ENCODE results near the gene IL22RA1.

IL22RA1 gene

DNA sequence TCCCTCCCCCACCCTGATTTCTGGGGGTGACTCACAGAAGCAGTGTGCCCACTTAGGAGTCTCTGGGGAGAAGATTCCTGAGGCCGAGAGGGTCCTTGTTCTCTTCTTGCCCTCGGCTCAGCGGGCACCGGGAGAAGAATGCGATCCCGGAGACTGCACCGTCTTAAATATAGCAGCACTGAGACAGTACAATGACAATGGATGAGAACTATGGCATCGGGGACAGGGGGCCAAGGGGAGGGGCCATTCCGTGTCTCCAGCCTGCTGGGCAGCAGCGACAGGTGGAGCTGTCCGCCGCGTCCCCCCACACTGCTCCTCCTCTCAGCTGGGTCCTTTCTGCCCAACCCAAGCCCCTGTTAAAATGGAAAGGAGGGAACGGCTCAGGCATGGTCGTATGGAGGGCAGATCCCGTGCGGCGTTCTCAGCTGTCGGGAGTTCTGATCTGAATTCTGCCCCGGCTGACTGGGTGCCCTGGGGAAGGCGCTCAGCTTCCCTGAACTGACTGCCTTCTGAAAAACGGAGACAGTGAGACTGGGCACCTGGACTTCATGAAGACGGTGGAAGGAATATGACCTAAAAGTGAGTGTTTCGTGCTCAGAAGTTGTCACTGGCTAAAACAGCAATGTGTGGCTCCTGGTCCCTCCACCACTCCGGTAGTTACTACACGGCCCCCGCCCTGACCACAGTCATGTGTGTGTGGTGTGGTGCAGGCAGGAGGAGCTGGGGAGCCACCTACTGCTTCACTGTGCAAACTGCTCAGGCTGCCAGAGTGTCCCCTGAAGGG is 30.8 kb downstream of the IL22RA1 start, which contains the start of gene MYOM3:
MYOM3 (minus strand) TSS at position 140 of the 784 bp plus-strand sequence. CDS start 3,499 bp downstream, outside the sequence.
- peak; percentile 48 for DNase-seq

DNA sequence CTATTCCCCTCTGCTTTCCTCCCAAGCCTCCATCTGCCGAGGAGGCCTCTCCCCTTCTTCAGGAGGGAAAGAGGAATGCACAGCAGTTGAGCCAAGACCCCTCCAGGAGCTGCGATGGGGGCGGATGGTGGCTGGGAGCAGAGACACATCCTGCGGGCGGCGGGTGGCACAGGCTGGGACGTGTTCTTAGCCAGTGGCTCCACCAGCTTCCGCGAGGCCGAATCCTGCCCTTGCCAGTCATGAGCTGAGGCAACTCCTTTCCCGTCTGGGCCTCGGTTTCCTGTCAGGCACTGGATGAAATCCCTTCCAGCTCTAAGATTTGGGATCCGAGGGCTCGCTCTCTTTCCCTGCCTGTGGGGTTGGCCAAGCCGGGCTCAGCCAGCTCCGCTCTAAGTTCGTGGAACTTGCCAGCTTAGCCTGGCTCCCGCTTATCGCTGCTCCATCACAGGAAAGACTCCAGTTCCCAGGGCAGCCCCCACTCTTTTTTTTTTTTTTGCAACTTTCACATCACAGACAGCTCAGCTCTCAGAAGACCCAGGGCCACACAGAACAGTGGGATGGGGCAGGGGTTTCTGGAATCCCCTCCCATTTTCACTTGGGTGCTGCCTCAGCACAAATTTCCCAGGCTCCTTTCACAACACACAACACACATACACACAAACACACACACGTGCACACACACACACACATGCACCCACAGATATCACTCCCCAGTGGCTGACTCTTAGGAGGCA is 31.5 kb downstream of the IL22RA1 start:
- no peak for DNase-seq

DNA sequence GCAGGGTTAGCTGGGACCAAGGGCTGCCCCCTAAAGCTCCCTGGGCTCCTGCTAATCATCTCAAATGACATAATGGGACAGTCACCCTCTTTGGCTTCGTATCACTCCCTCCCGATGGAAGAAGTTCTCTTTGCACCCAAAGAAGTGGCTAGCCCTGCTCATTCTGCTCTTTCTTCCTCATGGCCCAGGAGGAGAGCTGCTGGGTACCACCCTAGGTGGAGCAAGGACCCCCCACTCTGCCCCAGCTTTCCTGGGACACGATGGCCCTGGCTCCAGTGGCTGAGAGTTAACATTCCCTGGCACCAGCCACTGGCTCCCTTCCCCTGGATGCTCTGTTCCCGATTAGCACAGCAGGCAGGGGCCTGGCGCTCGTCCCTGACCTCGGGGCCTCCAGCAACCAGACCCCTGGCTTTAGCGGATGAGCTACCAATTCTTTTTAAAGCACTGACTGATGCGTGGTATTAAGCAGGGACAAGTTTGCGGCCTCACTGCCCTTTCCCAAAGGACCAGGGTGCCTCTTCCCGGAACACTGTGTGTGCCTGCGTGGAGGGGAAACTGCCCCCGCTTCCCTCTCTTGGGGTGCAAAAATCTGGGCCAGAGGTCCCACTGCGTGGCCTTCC is 32.2 kb downstream of the IL22RA1 start:
- DNase-seq, result no peak

DNA sequence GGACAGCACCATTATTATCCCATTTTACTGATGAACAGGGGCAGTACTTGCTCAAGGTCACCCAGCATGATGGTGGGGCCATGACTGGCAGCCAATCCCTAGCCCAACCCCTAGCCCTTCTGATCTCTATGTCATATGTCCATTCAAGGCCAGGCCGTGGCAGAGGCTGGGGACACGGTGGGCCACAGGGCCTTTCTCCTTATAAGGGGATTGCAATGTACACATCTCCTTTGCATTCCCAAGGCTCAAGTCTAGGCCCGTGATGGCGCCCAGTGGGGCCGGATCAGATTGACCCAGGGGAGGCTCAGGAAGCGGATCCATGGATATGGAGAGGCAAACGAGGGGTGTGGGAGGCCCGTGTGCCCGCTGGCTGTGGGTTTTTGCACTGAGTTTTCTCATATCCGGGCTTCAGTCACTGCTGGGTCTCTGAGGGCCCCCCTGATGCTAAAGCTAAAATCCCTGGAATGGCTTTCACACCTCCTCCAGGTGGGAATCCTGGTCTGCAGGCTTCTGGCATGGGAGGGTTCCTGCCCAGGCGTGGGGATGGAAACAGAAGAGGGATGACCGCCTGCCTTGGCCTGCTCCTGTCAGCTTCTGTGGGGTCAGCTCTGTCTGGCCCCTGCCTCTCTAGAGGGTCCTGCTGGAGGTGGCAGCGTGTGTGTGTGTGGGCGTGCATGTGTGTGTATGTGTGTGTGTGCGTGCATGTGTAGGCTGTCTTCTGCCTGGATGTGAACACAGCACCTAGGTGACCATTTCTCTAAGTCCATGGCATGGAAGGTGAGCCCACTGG is 33.1 kb downstream of the IL22RA1 start:
- DNase-seq, result no peak

DNA sequence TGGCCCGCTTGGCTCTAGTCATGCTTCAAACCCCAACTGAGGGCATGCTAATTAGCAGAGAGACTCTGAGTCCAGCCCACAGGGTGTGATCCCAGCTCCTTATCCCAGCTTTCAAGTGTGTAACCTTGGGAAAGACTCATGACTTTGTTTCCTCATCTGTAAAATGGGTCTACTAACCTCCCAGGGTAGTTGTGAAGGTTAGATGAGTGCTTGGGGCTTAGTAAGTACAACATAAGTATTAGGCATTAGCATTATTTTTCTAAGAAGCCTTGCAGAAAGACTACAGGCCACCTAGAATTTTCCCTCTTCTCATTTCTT is 33.8 kb downstream of the IL22RA1 start:
- no peak for DNase-seq

DNA sequence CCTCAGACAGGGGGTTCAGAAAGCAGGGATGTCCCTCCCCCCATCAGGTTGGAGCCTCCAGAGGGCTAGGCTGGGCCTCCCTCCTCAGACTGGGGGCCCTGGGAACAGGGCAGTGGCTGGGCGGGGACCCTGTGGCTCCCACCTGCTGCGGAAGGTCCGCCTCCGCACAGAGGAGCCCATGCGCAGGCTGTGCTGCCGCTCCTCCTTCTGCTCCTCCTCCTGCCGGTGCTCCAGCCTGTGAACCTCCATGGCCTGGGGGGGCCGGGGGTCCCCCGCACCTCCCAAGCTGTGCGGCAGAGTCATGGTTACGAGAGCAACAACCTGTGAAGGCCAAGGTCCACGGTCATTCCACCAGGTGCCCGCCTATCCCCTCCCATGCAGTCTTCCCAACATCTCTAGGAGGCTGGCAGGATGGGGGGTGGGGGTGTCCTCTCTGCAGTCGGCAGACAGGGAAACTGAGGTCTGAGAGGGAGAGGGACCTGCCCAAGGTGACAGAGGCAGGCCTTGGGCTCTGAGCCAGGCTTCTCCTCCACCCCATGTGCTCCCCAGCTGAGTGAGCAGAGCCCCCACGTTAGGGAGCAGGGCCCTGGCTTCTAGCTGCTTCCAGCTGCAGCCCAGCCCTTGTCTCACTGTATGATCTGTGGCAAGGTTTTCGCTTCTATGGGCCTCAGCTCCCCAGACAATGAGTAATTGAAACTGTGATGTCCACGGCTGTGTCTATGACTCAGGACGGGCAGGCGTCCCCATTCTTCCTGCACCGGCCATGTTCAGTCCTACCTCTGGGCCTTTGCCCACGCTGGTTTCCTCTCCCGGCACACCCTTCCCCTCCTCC is 34.4 kb downstream of the IL22RA1 start:
- DNase-seq, result peak; percentile 7

DNA sequence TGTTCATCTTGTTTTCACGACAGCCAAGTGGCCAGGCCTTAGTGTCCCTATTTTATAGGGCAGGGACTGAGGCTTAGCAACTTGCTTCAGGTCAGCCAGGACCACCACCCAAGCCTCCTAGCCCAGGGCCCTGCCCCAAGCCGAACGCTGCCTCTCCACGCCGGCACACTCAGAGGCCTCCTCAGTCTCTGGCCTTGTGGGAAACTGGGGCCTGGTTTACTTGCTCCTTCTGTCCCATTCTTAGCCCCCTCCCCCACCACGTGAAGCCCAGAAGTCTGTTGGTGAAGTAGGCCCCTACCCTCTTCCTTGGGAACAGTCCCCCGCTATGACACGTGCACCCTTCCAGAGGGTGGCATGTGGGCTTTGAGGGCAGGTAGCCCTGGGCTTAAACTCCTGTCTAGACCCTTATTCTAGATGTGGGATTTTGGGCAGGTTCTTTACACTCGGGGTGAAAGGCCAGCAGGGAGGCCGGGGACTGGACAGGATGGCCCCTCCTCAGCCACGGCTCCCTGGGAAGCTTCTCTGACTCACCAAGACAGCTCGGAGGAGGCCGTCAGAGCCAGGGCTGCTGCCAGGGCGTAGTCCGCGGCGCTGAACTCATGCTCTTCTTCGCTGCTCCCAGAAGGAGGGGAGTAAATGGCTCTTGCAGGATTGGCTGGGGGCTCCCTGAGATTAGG is 35.3 kb downstream of the IL22RA1 start:
- DNase-seq, result no peak

DNA sequence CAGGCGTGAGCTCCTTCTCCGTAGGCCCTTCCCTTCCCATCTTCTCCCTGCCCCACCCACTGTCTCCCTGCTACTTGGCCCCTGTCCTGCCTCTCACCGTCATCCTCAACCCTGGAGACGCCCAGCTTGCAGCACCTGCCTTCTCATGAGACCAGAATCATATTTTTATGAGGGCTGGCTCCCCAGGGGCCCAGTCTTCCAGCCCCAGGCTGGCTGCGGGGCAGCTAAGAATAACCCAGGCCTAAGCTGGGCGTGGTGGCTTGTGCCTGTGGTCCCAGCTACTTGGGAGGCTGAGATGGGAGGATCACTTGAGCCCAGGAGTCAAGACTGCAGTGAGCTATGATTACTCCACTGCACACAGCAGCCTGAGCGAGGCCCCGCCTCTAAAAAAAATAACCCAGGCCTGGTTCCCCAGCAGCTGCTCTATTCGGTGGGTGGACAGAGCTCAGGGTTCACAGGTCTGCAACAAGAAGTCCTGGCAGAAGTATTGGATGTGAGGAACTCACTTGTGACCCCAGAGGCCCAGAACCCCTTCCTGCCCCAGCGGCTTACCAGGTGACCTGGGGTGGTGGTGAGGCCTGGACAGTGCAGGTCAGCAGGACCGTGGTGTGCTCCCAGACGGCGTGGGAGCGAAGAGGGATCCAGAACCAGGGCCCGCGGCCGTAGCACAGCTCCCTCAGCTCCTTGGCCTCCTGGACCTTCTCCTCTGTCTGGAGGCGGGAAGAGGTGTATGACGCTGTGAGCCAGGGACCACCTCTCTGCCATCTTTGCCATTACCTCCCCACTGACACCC is 37.4 kb downstream of the IL22RA1 start:
- no peak for DNase-seq

DNA sequence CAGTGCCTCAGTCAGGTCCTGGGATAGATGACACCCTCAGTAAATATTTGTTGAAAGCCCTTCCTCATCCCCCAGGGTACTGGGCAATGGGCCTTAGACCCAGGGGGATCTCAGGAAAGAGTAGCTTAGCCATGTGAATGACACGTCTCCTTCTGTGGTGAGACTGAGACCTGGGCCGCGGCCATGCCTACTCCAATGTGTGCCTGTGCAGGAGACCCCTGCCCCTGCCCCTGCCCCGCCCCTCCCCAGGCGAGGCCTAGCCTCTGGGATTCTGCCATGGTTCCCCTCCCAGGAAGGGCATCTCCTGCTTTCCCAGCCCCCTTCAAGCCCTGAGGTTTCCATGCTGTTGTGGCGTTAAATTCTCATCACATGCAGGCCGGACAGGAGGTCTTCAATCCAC is 38.1 kb downstream of the IL22RA1 start:
- DNase-seq, result no peak

DNA sequence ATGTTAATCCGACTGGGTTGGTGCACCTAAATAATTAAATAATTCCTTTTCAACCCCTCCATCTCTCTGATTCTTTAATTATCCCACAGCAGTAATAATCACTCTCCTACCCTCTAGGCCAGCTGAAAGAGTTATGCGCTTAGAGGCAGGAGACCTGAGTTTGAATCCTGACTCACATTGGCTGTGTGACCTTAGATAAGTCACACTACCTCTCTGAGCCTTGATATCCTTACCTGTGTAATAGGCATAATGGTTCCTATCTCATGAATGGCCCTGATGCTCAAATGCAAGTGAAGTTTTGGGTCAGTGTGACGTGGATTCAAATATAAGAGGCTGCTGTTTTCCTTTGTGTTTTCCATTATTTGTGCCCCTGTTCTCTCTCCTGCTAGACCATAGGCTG is 39.1 kb downstream of the IL22RA1 start:
- DNase-seq, result no peak

DNA sequence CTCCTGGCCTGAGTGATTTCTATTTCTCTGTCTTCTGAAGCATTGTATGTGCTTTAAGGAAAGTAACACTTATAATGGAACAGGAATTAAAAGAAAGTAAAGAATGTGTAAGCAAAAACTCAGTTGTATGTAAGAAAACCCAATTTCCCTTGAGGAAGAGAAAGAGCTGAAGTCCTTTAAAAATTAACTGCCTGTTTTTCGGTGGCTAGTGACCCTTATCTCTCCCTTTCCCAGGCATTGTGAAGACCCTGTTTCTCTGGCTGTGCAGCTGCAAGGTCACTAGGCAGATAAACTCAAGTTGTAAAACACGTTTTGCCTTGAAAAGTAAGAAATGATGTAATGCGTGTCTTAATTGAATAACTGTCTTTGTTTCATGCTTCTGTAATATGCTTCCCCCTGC is 39.5 kb downstream of the IL22RA1 start:
- no peak for DNase-seq

DNA sequence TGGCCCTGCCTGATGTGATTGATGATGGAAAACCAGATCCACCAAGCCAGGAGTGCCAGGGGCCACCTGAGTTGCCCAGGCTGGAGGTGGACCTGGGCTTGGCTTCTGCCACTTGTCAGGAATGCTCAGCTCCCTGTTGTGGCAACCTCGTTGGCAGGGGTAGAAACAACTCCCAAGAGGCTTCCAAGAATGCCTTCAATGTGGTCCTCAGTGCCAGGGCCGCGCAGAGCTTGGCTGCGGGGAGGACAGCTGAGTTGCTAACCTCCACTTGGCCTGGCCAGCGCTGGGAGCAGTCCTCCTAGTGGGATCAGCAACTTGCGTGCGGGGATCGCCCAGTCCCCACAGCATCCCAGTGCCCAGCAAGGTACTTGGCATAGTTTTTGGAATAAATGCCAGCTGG is 40.0 kb downstream of the IL22RA1 start:
- DNase-seq, result no peak

DNA sequence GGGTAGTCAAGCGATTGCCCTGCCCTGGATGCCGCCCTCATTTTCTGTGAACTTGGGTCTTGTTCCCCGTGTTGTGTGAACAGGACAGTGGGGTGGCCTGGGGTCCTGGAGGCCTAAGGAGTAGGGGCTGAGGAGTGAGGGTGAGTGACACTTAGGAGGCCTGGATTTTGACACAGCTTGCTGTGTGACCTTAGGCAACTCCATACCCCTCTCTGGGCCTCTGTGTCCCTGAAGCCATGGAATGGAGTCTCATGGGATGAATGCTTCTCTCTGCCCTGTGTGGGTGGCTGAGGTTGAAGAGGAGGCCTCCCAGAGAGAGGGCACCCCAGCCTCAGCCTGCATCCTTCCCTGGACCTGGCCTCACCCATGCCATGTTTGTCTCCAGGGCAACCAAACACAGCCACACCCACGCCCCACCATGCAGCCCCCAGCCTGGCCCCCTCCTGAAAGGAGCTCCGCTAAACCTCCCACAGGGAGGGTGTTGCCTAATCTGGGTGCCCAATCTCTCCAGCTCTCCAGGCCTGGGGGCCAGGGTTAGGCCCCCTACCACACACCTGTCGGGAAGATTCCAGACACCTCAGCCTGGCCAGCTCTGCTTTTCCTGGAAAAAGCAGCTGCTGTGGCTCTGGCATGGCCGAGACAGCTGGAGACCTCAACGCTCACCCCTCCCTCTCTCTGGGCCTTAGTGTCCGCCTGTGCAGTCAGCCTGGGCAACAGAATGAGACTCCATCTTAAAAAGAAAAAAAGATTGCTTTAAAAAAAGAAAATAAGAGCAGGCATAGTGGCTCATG is 40.9 kb downstream of the IL22RA1 start:
- DNase-seq, result no peak

DNA sequence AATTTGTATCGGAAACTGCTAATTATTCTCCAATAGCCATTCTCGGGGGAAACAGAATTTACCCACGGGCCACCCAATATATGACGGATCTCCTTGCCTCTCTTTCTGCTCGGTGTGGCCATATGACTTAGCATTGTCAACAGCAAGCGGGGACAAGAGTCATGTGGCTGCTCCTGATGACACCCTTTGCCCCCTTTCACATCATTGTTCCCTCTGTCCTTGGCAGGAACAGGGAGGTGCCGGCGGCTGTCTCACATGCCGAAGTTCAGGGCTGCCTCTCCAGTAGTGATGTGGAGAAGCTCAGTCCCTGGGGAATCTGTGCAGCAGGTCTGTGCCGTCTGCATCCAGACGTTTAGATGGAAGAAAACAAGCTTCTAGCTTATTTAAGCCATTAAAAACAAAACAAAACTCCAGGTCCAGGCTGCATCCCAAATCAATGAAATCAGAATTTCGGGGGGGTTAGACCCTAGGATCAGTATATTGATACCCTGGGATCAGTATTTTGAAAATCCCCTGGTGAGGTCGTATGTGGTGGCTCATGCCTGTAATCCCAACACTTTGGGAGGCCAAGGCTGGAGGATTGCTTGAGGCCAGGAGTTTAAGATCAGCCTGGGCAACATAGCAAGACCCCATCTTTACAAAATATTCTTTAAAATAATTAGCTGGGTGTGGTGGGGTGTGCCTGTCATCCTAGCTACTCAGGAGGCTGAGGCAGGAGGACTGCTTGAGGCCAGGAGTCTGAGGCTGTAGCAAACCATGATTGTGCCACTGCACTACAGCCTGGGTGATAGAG is 41.8 kb downstream of the IL22RA1 start:
- no peak for DNase-seq

DNA sequence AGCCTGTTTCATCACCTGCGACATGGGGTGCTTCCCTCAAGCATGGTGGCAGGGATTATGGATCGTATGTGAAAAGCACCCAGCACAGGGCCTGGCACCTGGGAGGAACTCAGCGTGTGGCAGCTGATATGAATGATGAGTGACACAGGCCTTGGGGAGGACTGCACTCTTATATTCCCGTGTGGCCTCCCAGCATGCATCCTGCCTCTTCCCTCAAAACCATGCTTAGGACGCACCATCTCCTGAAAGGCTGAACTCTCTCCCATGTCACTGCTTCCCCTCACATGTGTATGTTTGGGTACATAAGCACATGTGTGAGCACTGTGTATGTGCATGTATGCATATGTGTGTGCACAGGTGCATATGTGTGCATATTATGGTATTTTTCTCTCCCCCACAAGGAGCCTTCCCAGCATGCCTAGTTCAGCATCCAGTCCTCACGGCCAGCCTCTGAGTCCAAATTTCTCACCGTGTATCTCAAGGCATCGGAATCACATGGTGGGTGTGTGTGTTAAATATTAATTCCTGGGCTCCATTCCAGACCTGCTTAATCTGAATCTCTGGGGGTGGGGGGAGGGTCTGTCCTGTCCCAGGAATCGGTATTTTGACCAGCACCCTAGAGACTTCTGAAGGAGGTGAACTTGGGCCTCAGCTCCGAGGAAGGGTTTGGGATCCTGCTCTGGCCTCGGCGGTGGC is 43.8 kb downstream of the IL22RA1 start:
- DNase-seq, result no peak

DNA sequence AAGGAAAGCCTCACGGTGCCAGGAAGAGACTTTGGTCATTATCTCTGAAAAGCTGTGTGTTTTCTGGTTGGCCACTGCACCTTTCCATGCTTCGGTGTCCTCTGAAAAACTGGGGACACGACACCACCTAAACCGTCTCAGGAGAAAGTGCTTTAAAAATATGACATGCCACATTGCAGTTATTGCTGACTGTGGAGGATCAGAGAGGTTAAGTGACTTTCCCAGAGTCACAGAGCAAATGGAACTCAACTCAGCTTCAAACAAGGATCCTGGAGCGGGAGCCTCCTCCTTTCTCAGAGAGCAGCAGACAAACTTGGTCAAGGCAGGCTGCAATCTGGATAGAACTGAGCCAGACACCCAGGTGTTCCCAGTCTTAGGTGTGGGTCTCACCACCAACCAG is 44.8 kb downstream of the IL22RA1 start:
- DNase-seq, result no peak

DNA sequence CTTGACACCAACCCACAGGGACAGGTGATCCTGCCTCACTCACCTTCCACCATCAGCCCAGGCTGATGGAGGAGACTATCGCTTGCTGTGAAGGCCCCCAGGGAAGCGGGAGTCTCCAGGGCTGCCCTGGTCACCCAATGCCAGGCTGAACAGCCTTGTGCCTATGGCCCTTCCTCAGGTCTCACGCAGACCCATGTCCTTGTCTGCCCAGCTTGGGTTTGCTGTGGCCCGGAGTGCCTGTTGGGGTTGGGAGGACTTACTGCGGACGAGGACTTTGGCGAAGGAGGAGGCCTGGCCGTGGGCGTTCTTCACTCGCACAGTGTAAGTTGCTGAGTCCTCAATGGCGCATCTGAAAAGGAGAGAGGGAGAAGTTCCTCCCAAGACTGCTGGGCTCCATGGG is 45.3 kb downstream of the IL22RA1 start:
- no peak for DNase-seq

DNA sequence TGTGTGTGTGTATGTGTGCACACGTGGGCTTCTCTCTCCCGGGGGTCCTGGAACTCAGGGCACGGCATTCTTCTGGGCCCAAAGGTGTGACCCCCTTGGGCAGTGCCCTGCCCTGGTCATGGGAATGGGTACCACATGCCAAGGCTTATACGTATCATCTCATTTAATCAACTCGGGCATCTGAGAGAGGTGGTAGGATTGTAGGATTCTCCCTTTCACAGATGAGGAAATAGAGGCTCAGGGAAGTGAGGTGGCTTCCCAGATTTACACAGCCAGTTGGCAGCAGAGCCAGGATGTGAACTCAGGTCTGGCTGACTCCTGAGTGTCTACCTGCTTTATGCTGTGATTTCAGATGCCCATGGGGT is 46.2 kb downstream of the IL22RA1 start:
- no peak for DNase-seq

Measured in activated CD4-positive, alpha-beta T cell treated with anti-CD3 and anti-CD28 coated beads, Interleukin-2, Interleukin-6, amounts not matched to agents 100 ng/mL and 50 ng/mL, durations not matched to agents 16 hours and 8 hours (primary cell).